Pancreas (tissue), 10 donors: ENCODE data around the gene ASB7. TPM values are rescaled to one million over a fixed set of nuclear protein-coding genes. Genes with fewer than 3 reads are reported as not detected.

Source experiments
- ATAC-seq, 4 donors: fragments of 200-7000 bp; cut with Tn5 transposase; one replicate each; pipeline versions ENCODE4 v1.8.0 to v1.9.1; 2020; ENCODE audit warnings: mild to moderate bottlenecking in 4 of 4, moderate library complexity in 4 of 4
- DNase-seq, 6 donors: peaks; one replicate each; pipeline ENCODE4 v3.0.0-alpha.2; 2020
- FAIRE-seq: peaks from 2 replicates; lab custom pipeline; 2012; peaks lifted over from hg19 to GRCh38; lab: Jason Lieb, UNC
- H3K27ac ChIP-seq, 4 donors: fragments of 200-600 bp; sonication (generic); 1 replicate in 3 of 4; 2 replicates in 1 of 4; pipeline versions ENCODE4 v1.5.0 to v1.8.0; 2020
- H3K27me3 ChIP-seq, 4 donors: fragments of 200-600 bp; one replicate each; pipeline ENCODE4 v1.8.0; 2021
- H3K36me3 ChIP-seq, 3 donors: fragments of 200-600 bp; sonication (generic) in 1 of 3; one replicate each; pipeline versions ENCODE4 v1.5.0 to v1.8.0; 2020 to 2021
- H3K4me1 ChIP-seq, 3 donors: fragments of 200-600 bp; one replicate each; pipeline ENCODE4 v1.8.0; 2021
- H3K4me3 ChIP-seq, 4 donors: fragments of 200-600 bp; sonication (generic) in 2 of 4; one replicate each; pipeline versions ENCODE4 v1.5.0 to v1.8.0; 2020 to 2021
- H3K9me3 ChIP-seq, 4 donors: fragments of 200-600 bp; one replicate each; pipeline ENCODE4 v1.8.0; 2021
- WGBS, 2 donors: extraction: QIAGEN DNeasy Blood & Tissue Kit; methylation state at CpG; one replicate each; pipeline ENCODE4 v1.1.7; 2013; 5-methylcytosine and 5-hydroxymethylcytosine counted together
- intact Hi-C, 3 donors: fragments of 100-400 bp; cut with DNase I; formaldehyde crosslinking; loops; one replicate each; pipeline versions ENCODE4 v1.11.1 to v1.14.2; 2022
- polyA plus RNA-seq, 2 donors: library from polyadenylated mRNA; stranded (reverse); fragments of 200-250 nt; gene quantifications; one replicate each; pipeline ENCODE4 v1.2.3, GENCODE V29; 2013
- total RNA-seq, 6 donors: library from RNA; stranded (reverse); fragmentation: NEBNext Ultra II Directional in 4 of 6; extraction: Animal tissue kit (Norgen Biotek cat#: 25700) in 4 of 6; gene quantifications; one replicate each; pipeline versions ENCODE4 v1.2.1 to v1.2.4, GENCODE V29; 2021 to 2023
- TF ChIP-seq, protein P1 (sequence below), 4 donors: fragments of 200-600 bp; sonication (generic) in 3 of 4; IDR thresholded peaks; one replicate each; pipeline versions ENCODE4 v1.5.0 to v1.8.0; 2021; ENCODE audit warnings: antibody characterized with exemption in 4 of 4
- donor health status: healthy with polysubstance abuse.
- donor health status: DM: no; HTN: no; CAD: no; lungs with moderate emphysema.
- donor health status: DM: no; HTN: no; CAD: no.
- donor health status: control.
- donor health status: control.
- donor health status: Bipolar disorder and iron deficiency.
- donor health status: DM: yes; HTN: yes; CAD: no.
- donor health status: DM: no; HTN: no; CAD: no.
- donor health status: DM: no; HTN: no; CAD: no.
- donor health status: DM: yes; HTN: yes; CAD: no.

Gene ASB7
- total and polyA plus RNA-seq, 8 donors = 1.9 to 7.8 (median 4.4) TPM

DNA sequence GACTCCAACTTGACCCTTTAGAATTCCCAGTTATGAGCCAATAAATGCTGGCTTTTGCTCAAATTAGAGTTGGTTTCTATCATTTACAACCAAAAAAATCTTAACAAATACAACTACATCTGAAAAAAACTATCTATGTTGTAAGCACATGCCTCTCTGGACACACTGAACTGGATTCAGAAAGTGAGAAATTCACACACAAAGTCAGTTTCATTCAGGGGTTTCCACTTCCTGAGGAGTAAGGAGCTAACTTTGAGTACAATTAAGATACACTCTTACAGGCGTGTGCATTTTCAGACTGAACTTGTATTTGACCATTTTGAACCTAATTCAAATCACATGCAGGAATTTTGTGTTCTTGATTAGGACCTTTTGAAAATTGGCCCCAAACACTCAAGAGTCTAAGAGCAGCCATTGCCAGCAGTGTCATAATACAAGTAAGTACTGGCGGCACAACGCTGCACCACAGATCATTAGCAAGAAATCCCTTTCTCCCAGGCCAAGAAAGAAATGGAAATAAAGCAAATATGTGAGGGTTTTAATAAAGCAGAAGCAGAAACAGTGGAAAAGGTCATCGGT lies 31.6 kb upstream of the ASB7 start:
- intact Hi-C loops = loop anchor here in 2 of 3 donors (5.0 to 10.0 kb wide), 2 partner anchors 224 to 226 kb away; partner anchors contain the start of gene ADAMTS17 (in 1 of the 2)
- H3K9me3 ChIP-seq = no peaks in the 10 kb centered on the region
- no peak overlapping the region for H3K4me3 ChIP-seq
- 92% methylated on average over 4 of the region's 4 CpGs for WGBS, 2 donors
- DNase-seq (no peak), ATAC-seq (no peak), FAIRE-seq (no peak)
- no peaks in the 10 kb centered on the region for H3K4me1 ChIP-seq
- no peaks in the 10 kb centered on the region for H3K36me3 ChIP-seq
- H3K27me3 ChIP-seq = no peaks in the 10 kb centered on the region
- H3K27ac ChIP-seq = no peak overlapping the region
- TF ChIP-seq, protein P1, sequence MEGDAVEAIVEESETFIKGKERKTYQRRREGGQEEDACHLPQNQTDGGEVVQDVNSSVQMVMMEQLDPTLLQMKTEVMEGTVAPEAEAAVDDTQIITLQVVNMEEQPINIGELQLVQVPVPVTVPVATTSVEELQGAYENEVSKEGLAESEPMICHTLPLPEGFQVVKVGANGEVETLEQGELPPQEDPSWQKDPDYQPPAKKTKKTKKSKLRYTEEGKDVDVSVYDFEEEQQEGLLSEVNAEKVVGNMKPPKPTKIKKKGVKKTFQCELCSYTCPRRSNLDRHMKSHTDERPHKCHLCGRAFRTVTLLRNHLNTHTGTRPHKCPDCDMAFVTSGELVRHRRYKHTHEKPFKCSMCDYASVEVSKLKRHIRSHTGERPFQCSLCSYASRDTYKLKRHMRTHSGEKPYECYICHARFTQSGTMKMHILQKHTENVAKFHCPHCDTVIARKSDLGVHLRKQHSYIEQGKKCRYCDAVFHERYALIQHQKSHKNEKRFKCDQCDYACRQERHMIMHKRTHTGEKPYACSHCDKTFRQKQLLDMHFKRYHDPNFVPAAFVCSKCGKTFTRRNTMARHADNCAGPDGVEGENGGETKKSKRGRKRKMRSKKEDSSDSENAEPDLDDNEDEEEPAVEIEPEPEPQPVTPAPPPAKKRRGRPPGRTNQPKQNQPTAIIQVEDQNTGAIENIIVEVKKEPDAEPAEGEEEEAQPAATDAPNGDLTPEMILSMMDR (IDR thresholded peaks at IDR 0.05) = no peak

DNA sequence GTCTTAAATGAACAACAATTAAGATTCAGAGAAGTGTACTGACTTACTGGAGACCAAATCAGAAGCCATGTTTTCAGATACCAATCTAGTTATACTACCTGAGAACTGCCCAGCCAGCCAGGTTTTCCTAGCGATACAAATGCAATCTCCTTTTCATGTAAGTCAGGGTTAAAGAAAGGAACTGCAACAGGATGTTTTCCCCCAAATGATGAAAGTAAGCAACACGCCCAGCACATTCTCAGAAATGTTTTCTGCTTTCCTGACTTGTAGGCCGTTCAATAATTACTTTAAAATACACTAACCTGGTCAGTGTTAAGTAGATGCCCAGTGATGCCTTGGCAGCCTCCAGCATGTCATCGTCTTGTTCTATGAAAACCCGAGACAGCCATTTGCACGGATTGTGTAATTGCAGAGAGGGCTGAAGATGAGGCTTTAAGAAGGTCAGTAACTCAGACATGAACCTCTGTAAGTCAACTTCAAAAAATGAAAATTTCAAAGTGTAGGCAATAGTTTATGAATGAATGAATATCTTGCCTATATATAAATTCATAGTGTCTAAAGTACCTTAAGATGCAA lies 30.7 kb upstream of the ASB7 start:
- WGBS, 2 donors = 75 to 82% methylated on average over 6 of the region's 6 CpGs
- DNase-seq (no peak), ATAC-seq (no peak), FAIRE-seq (no peak)
- TF ChIP-seq, protein P1 (IDR thresholded peaks at IDR 0.05) = no peak
- H3K27ac ChIP-seq = no peak overlapping the region
- no peak overlapping the region for H3K4me3 ChIP-seq
- no peaks in the 10 kb centered on the region for H3K9me3 ChIP-seq
- no peaks in the 10 kb centered on the region for H3K4me1 ChIP-seq
- no peaks in the 10 kb centered on the region for H3K27me3 ChIP-seq
- no peaks in the 10 kb centered on the region for H3K36me3 ChIP-seq
- intact Hi-C loops = loop anchor here in 2 of 3 donors (5.0 to 10.0 kb wide), 2 partner anchors 224 to 227 kb away; partner anchors contain the start of gene ADAMTS17 (in 1 of the 2)

DNA sequence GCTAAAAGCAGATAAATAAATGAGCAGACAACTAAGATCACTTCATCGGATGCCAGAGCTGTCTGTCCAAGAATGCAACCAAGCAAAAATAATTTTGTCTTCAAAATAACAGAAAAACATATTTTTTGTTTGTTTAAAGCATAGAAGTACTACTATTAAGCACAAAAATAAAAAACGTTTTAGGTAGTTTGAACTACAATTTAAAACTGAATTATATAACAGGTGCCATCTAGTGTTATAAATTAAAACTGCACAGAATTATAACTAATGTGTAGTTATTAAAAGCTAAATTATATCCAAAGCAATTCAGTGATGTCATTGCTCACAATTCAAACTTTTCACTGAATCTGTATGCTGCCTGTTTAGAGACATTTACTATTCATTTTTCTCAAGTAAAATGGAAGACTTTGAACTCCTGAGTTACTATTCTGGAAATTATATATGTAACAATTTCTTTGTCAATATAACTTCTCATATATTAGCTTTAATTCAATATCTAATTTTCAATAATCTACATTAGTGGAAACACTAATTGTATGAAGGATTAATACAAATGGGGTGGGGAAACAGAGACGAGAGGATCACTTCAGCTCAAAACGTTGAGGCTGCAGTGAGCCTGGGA lies 29.9 kb upstream of the ASB7 start:
- H3K27ac ChIP-seq = no peak overlapping the region
- intact Hi-C loops = loop anchor here in 2 of 3 donors (5.0 to 10.0 kb wide), 2 partner anchors 225 to 228 kb away; partner anchors contain the start of gene ADAMTS17 (in 1 of the 2)
- no peaks in the 10 kb centered on the region for H3K4me1 ChIP-seq
- FAIRE-seq (peak; percentile 95), DNase-seq (no peak), ATAC-seq (peak in 1 of 4 donors; percentile 59)
- H3K36me3 ChIP-seq = no peaks in the 10 kb centered on the region
- TF ChIP-seq, protein P1 (IDR thresholded peaks at IDR 0.05) = peak in 3 of 4 donors; percentile 9 to 38 (median 32)
- H3K27me3 ChIP-seq = no peaks in the 10 kb centered on the region
- no peaks in the 10 kb centered on the region for H3K9me3 ChIP-seq
- H3K4me3 ChIP-seq = no peak overlapping the region
- 65 to 67% methylated on average over 4 of the region's 4 CpGs for WGBS, 2 donors

DNA sequence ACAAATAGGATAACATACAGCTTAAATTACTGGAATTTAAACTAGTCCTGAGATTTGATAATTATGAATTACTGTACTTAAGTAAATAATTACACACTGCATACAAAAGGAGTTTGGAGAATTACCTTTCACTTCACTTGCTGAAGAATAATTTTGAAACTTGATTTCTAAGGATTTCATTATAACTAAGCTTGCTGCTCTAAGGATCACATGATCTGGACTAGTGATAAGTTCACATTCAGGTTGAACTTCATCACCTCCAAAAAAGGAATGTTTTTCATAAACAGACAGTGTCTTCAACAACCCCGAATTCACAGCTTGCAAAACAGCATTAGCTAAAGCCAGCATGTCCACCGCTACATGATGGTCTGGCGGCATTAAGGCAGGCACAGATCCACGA lies 28.9 kb upstream of the ASB7 start:
- intact Hi-C loops = loop anchor here in 2 of 3 donors (5.0 to 10.0 kb wide), 2 partner anchors 226 to 229 kb away; partner anchors contain the start of gene ADAMTS17 (in 1 of the 2)
- TF ChIP-seq, protein P1 (IDR thresholded peaks at IDR 0.05) = no peak
- H3K36me3 ChIP-seq = no peaks in the 10 kb centered on the region

More for the DNA sequence above, 28.9 kb upstream of the ASB7 start:
- no peaks in the 10 kb centered on the region for H3K4me1 ChIP-seq
- H3K9me3 ChIP-seq = no peaks in the 10 kb centered on the region
- FAIRE-seq = no peak
- WGBS, 2 donors = 91 to 93% methylated on average over 4 of the region's 4 CpGs
- H3K27ac ChIP-seq = no peak overlapping the region
- no peak overlapping the region for H3K4me3 ChIP-seq
- ATAC-seq = no peak
- no peak for DNase-seq
- no peaks in the 10 kb centered on the region for H3K27me3 ChIP-seq
